Transverse colon (tissue), 4 donors: ENCODE results near the gene MTX1. TPM values are rescaled to one million over a fixed set of nuclear protein-coding genes. Genes with fewer than 3 reads are reported as not detected.

Experiments
- DNase-seq: peaks from one replicate; pipeline ENCODE4 v3.0.0-alpha.2; 2019
- H3K27ac ChIP-seq, 4 donors: fragments of 200-600 bp; sonication (generic); 2 replicates each; pipeline ENCODE4 v1.5.1; 2016 to 2018; ENCODE audit warnings: inconsistent platforms in 4 of 4
- H3K27me3 ChIP-seq: fragments of 200-600 bp; sonication (generic); 2 replicates; pipeline ENCODE4 v1.5.1; 2017; ENCODE audit warnings: inconsistent platforms
- H3K36me3 ChIP-seq, 4 donors: fragments of 200-600 bp; sonication (generic); 2 replicates each; pipeline ENCODE4 v1.5.1; 2017 to 2019; ENCODE audit warnings: inconsistent platforms in 4 of 4
- H3K4me1 ChIP-seq, 4 donors: fragments of 200-600 bp; sonication (generic); 2 replicates each; pipeline ENCODE4 v1.5.1; 2017 to 2020; ENCODE audit warnings: inconsistent platforms in 4 of 4
- H3K4me3 ChIP-seq, 4 donors: fragments of 200-600 bp; sonication (generic); 1 replicate in 1 of 4; 2 replicates in 3 of 4; pipeline versions ENCODE4 v1.5.1 to v1.6.1; 2017 to 2019; ENCODE audit warnings: inconsistent platforms in 4 of 4
- H3K9me3 ChIP-seq, 2 donors: fragments of 200-600 bp; sonication (generic); 2 replicates each; pipeline ENCODE4 v1.5.1; 2017 to 2019; ENCODE audit warnings: inconsistent platforms in 2 of 2
- EP300 ChIP-seq: sonication (generic); formaldehyde crosslinking; IDR thresholded peaks from one replicate; pipeline ENCODE4 v1.6.1; 2017; ENCODE audit warnings: antibody characterized with exemption, low read depth
- POLR2A ChIP-seq: fragments of 450-650 bp; IDR thresholded peaks from one replicate; pipeline ENCODE4 v1.6.1; 2016; ENCODE audit warnings: antibody characterized with exemption, mild to moderate bottlenecking, moderate library complexity
- POLR2AphosphoS5 ChIP-seq, 3 donors: sonication (generic); formaldehyde crosslinking; IDR thresholded peaks; one replicate each; pipeline ENCODE4 v1.6.1; 2016; ENCODE audit warnings: antibody characterized with exemption in 3 of 3
- WGBS, 2 donors: methylation state at CpG; one replicate each; pipeline ENCODE4 v1.1.5; 2018; ENCODE audit warnings: low coverage in 1 of 2; 5-methylcytosine and 5-hydroxymethylcytosine counted together
- in situ Hi-C, 4 donors: fragments of 200-750 bp; cut with MboI; loops; one replicate each; pipeline versions ENCODE4 v1.15.0 to v1.15.1; 2017; ENCODE audit warnings: low sequenced_read_pairs in 3 of 4, low pct_ligation_motif_present in 1 of 4, low pct_unique_long_range_greater_than_20kb in 1 of 4
- intact Hi-C: fragments of 100-400 bp; cut with DNase I; formaldehyde crosslinking; loops from one replicate; pipeline ENCODE4 v1.15.1; 2023; ENCODE audit warnings: low total_unique reads
- total RNA-seq, 4 donors: library from RNA; depleted of rRNA; stranded (reverse); fragments of >200 nt; gene quantifications; one replicate each; pipeline ENCODE4 v1.1.0, GENCODE V29; 2016
- TF ChIP-seq, protein P1 (sequence below), 5 experiments: fragments of 200-600 bp in 3 of 5; fragments of 450-650 bp in 2 of 5; sonication (generic) in 3 of 5; IDR thresholded peaks; 1 replicate in 2 of 5; 2 replicates in 3 of 5; pipeline ENCODE4 v1.5.1; 2016 to 2017; ENCODE audit warnings: antibody characterized with exemption in 5 of 5, inconsistent platforms in 3 of 5, mild to moderate bottlenecking in 2 of 5, moderate library complexity in 1 of 5

Gene MTX1
- total RNA-seq, 4 donors from 2014 or later, result 24.3 to 64.0 (median 46.0) TPM

DNA sequence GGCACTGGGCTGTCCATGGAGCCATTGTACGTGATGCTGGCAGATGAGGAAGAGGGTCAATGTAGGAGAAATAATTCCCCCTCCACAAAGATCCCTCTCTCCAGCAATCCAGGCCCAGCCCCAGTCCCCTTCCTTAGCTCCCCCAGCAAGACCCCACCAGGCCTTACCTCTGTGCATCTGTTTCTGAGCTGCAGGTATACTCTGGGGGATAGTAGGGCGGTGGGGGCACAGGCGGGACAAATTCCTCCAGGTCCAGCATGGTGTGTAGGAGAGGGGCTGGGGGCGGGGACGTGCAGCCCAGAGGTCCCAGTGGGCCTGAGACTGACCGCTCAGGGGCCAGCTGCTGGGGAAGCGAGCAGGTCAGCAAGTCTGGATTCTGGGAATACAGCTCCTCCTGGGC, 43.1 kb downstream of the MTX1 start:
- H3K36me3 ChIP-seq, result no peaks in the 10 kb centered on the region
- no peak overlapping the region for H3K4me3 ChIP-seq
- in situ Hi-C loops (loop anchor here in 3 of 4 donors (10.0 to 25.0 kb wide), 2 partner anchors 63 to 336 kb away; no protein-coding TSS in a partner anchor), intact Hi-C loops (loop anchor here (2.0 to 10.0 kb wide), 2 partner anchors 73 to 343 kb away; no protein-coding TSS in a partner anchor)
- peaks cover 21 to 38% (median 28%) of the 10 kb centered on the region in 4 donors for H3K4me1 ChIP-seq
- 81% methylated on average over 7 of the region's 7 CpGs; no CpG with 5 or more reads in 1 of the 2 donors for WGBS, 2 donors
- H3K27me3 ChIP-seq, result no peaks in the 10 kb centered on the region
- TF ChIP-seq, protein P1, sequence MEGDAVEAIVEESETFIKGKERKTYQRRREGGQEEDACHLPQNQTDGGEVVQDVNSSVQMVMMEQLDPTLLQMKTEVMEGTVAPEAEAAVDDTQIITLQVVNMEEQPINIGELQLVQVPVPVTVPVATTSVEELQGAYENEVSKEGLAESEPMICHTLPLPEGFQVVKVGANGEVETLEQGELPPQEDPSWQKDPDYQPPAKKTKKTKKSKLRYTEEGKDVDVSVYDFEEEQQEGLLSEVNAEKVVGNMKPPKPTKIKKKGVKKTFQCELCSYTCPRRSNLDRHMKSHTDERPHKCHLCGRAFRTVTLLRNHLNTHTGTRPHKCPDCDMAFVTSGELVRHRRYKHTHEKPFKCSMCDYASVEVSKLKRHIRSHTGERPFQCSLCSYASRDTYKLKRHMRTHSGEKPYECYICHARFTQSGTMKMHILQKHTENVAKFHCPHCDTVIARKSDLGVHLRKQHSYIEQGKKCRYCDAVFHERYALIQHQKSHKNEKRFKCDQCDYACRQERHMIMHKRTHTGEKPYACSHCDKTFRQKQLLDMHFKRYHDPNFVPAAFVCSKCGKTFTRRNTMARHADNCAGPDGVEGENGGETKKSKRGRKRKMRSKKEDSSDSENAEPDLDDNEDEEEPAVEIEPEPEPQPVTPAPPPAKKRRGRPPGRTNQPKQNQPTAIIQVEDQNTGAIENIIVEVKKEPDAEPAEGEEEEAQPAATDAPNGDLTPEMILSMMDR (IDR thresholded peaks at IDR 0.05), result no peak
- TF ChIP-seq POLR2AphosphoS5 (IDR thresholded peaks at IDR 0.05), result no peak
- H3K27ac ChIP-seq, result no peak overlapping the region
- DNase-seq, result no peak
- H3K9me3 ChIP-seq, result no peaks in the 10 kb centered on the region

DNA sequence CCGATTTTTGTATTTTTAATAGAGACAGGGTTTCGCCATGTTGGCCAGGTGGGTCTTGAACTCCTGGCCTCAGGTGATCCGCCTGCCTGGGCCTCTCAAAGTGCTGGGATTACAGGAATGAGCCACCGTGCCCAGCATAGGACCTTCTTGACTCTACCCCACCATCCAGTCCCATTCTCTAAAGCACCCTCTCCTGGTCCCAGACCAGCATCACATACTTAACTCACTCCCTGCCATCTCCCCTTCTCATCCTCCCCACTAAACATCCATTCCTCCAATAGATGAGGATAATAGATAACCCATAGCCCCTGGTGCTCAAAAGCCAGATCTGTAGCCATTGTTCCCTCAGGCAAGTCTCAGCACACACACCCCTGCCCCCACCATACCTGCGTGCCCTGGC, 44.7 kb downstream of the MTX1 start:
- TF ChIP-seq POLR2A (no peak), POLR2AphosphoS5 (IDR thresholded peaks at IDR 0.05) (no peak), EP300 (no peak)
- TF ChIP-seq, protein P1 (IDR thresholded peaks at IDR 0.05), result no peak
- intact Hi-C loops, result loop anchor here (10.0 kb wide), 1 partner anchor 342 kb away; no protein-coding TSS in a partner anchor
- no peak overlapping the region for H3K4me3 ChIP-seq
- H3K36me3 ChIP-seq, result no peaks in the 10 kb centered on the region
- in situ Hi-C loops, result loop anchor here in 3 of 4 donors (10.0 to 25.0 kb wide), 2 partner anchors 62 to 334 kb away; no protein-coding TSS in a partner anchor
- H3K27ac ChIP-seq, result no peak overlapping the region
- H3K9me3 ChIP-seq, result no peaks in the 10 kb centered on the region
- H3K27me3 ChIP-seq, result no peaks in the 10 kb centered on the region
- WGBS, 2 donors, result 87 to 90% methylated on average over 4 to 5 of the region's 5 CpGs
- DNase-seq, result no peak
- H3K4me1 ChIP-seq, result peaks cover 21 to 39% (median 28%) of the 10 kb centered on the region in 4 donors

DNA sequence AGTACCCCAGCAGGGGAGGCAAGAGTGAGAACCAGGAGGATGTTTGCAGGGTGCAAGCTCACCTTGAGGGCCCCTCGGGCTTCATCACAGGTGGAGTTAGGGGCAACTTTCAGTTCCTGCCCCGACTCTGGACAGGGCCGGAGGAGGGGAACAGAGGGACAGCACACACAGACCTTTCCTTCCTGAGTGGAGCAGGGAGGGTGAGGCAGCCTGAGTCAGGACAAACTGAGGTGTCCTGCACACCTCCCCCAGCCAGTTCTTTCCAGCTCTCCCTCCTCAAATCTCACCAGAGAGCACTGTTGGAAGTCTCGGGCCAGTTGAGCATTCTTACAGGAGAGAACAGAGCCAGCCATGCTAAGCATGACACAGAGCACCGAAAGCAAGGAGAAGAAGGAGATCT, 45.3 kb downstream of the MTX1 start:
- intact Hi-C loops (loop anchor here (10.0 kb wide), 1 partner anchor 341 kb away; no protein-coding TSS in a partner anchor), in situ Hi-C loops (loop anchor here in 3 of 4 donors (10.0 to 25.0 kb wide), 2 partner anchors 61 to 334 kb away; no protein-coding TSS in a partner anchor)
- TF ChIP-seq, protein P1 (IDR thresholded peaks at IDR 0.05), result no peak
- TF ChIP-seq POLR2A, result no peak
- no peak for TF ChIP-seq EP300
- no peak for TF ChIP-seq POLR2AphosphoS5 (IDR thresholded peaks at IDR 0.05)
- Histone ChIP-seq H3K4me1 (peaks cover 21 to 39% (median 28%) of the 10 kb centered on the region in 4 donors), H3K36me3 (no peaks in the 10 kb centered on the region), H3K27me3 (no peaks in the 10 kb centered on the region), H3K27ac (peak overlapping the region in 3 of 4 donors; percentile 91 to 95 (median 94)), H3K4me3 (peak overlapping the region in 2 of 4 donors; percentile 77 to 81), H3K9me3 (no peaks in the 10 kb centered on the region)
- DNase-seq, result no peak
- WGBS, 2 donors, result 74% methylated on average over 5 of the region's 5 CpGs; no CpG with 5 or more reads in 1 of the 2 donors

DNA sequence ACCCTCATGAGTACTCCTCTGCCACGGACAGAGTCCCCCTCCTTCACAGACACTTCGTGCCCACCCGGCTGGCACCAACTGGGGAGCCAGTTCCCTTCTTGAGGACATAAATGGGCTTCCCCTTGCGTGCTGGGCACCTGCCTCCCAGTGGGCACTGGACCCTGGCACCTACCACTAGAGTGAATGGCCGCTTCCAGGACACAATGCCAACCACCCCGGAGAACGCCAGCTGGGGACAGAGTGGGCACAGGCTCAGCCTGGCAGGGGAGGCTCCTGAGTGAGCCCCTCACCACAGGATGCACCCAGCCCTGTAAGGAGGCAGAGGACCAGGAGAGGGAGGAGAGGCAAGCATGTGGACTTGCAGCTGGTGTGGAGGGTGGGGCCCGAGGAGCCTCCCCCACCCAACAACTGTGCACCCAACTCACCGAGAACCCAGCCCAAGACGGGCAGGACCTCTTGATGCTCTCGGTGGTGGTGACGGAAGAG, 45.8 kb downstream of the MTX1 start:
- 48% methylated on average over 12 of the region's 12 CpGs; no CpG with 5 or more reads in 1 of the 2 donors for WGBS, 2 donors
- intact Hi-C loops (loop anchor here (10.0 kb wide), 1 partner anchor 341 kb away; no protein-coding TSS in a partner anchor), in situ Hi-C loops (loop anchor here in 3 of 4 donors (10.0 to 25.0 kb wide), 2 partner anchors 61 to 333 kb away; no protein-coding TSS in a partner anchor)
- Histone ChIP-seq H3K4me1 (peaks cover 21 to 39% (median 28%) of the 10 kb centered on the region in 4 donors), H3K9me3 (no peaks in the 10 kb centered on the region), H3K27ac (peak overlapping the region; percentile 91 to 95 (median 92)), H3K4me3 (peak overlapping the region; percentile 57 to 98 (median 79)), H3K27me3 (no peaks in the 10 kb centered on the region), H3K36me3 (no peaks in the 10 kb centered on the region)
- DNase-seq, result no peak
- no peak for TF ChIP-seq POLR2AphosphoS5 (IDR thresholded peaks at IDR 0.05)
- no peak for TF ChIP-seq POLR2A
- no peak for TF ChIP-seq EP300
